ENCODE measurements around the gene HDX. TPM values are rescaled to one million over a fixed set of nuclear protein-coding genes. Genes with fewer than 3 reads are reported as not detected.

HDX gene
- total RNA-seq, 2 experiments from 2014 or later: 1.4 to 1.5 TPM

- no peaks in the 10 kb centered on the region for H3K27me3 Mint-ChIP-seq
- peaks cover 4% of the 10 kb centered on the region for H3K9me3 Mint-ChIP-seq (ENCODE audit: low read depth)
- H3K4me3 Mint-ChIP-seq: no peak overlapping the region
- H3K36me3 Mint-ChIP-seq: peaks cover 2% of the 10 kb centered on the region
- DNase-seq (no peak), ATAC-seq (no peak)
- CTCF ChIA-PET: no interaction called here
- H3K27ac Mint-ChIP-seq: no peak overlapping the region
- no peaks in the 10 kb centered on the region for H3K4me1 Mint-ChIP-seq
Measured at GRCh38 chrX:84441143-84441542, 61.1 kb downstream of the HDX start.

DNA sequence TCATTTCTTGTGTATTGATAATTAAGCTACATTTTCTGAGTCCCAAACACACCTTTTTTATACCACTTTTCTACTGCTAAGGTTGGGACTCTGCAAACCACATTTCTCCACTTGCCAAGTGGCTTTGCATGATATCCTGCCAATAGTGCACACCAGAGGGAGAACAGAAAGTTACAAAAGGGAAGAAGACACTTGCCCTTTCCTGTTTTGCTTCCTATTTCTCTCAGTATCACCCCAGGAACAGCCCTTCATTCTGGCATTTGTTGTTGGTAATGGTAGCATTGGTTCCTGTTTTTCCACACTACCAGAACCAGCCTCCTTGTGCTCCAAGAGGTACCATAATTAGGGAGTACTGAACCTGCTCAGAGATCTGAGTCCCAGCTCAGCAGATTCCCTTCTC, 87.1 kb downstream of the HDX start:
- ATAC-seq (no peak), DNase-seq (no peak)
- CTCF ChIA-PET: no interaction called here
- peaks cover 2% of the 10 kb centered on the region for H3K9me3 Mint-ChIP-seq (ENCODE audit: low read depth)
- no peaks in the 10 kb centered on the region for H3K4me1 Mint-ChIP-seq
- no peaks in the 10 kb centered on the region for H3K36me3 Mint-ChIP-seq
- H3K27ac Mint-ChIP-seq: no peak overlapping the region
- H3K4me3 Mint-ChIP-seq: no peak overlapping the region
- no peaks in the 10 kb centered on the region for H3K27me3 Mint-ChIP-seq

DNA sequence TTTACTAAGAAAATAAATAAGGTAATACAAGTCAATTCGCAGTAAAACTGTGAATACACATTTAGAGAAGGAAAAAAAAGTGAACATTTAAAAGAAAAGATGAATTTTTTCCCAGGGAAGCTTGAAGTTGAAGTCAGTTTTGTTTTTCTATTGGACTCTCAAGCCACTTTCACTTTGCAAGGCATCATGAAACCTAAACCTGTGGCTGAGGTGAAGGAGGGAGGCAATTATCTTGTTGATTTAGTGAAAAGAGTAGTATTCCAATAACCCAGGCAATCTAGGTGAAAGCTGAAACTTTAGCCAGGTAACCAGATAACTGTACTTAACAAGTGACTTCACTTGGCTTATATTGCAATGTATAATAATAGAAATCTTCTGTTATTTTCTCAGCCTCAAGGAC, 138.6 kb downstream of the HDX start:
- CTCF ChIA-PET: no interaction called here
- Mint-ChIP-seq H3K36me3 (no peaks in the 10 kb centered on the region), H3K27me3 (no peaks in the 10 kb centered on the region)

GRCh38 chrX:84363051-84363450, 139.2 kb downstream of the HDX start:
- Mint-ChIP-seq H3K27me3 (no peaks in the 10 kb centered on the region), H3K9me3 (ENCODE audit: low read depth) (no peaks in the 10 kb centered on the region), H3K36me3 (no peaks in the 10 kb centered on the region), H3K4me3 (no peak overlapping the region), H3K27ac (no peak overlapping the region), H3K4me1 (no peaks in the 10 kb centered on the region)
- ATAC-seq: no peak
- CTCF ChIA-PET: no interaction called here
- DNase-seq: no peak

More for the DNA sequence above, 138.6 kb downstream of the HDX start:
- Mint-ChIP-seq H3K4me1 (no peaks in the 10 kb centered on the region), H3K9me3 (ENCODE audit: low read depth) (no peaks in the 10 kb centered on the region), H3K27ac (no peak overlapping the region), H3K4me3 (no peak overlapping the region)
- ATAC-seq: no peak
- no peak for DNase-seq

DNA sequence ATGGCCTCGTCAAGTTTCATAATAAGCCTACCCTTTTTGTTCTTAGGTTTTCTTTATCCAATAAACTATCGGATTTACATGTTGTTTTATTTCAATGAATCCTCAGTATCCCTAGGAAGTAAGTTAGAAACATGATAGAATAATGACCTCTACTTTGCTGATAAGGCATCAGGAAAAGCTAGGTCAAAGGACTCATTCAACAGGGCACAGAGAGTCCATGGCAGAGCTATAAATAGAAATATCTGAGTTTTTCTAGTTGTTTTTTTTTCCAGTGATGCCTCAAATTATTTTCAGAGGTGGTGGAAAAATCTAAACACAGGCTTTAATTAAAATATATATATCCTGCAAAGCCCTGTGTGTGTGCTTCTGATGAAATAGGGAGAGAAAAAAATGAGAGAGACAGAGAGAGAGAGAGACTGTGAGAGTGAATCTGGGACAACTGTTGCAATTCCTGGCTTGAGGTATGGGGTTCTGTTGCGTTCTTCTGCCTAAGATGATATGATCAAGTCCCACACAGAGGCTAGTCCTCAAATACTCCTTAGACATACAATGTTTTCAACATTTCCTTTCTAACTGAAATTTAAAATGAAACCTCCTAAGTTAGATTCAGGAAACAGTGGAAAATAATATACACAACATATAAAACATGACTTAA, 139.9 kb downstream of the HDX start:
- no peak for ATAC-seq
- DNase-seq: no peak
- Mint-ChIP-seq H3K4me3 (no peak overlapping the region), H3K36me3 (no peaks in the 10 kb centered on the region), H3K27ac (no peak overlapping the region), H3K9me3 (ENCODE audit: low read depth) (no peaks in the 10 kb centered on the region), H3K4me1 (no peaks in the 10 kb centered on the region), H3K27me3 (no peaks in the 10 kb centered on the region)
- CTCF ChIA-PET: no interaction called here

DNA sequence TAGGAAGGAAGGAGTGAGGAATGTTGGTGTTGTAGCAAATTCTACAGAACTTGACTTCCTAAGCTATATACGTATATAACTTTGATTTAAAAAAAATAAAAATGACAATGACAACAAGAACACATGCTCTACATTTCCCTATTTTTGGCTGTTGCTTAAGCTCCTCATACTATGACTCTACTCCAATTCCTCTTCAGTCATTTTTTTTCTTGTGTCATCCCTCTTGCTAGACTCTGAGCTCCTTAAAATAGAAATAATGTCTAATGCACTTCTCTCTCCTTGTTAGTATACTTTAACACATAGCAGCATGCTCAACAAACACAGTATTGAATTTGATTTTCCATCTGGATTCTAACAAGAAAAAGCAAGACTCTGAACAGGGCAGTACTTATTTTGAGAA, 144.0 kb downstream of the HDX start:
- ATAC-seq (no peak), DNase-seq (no peak)
- Mint-ChIP-seq H3K9me3 (ENCODE audit: low read depth) (no peaks in the 10 kb centered on the region), H3K4me3 (no peak overlapping the region), H3K36me3 (no peaks in the 10 kb centered on the region), H3K27me3 (no peaks in the 10 kb centered on the region), H3K27ac (no peak overlapping the region), H3K4me1 (no peaks in the 10 kb centered on the region)
- CTCF ChIA-PET: no interaction called here

DNA sequence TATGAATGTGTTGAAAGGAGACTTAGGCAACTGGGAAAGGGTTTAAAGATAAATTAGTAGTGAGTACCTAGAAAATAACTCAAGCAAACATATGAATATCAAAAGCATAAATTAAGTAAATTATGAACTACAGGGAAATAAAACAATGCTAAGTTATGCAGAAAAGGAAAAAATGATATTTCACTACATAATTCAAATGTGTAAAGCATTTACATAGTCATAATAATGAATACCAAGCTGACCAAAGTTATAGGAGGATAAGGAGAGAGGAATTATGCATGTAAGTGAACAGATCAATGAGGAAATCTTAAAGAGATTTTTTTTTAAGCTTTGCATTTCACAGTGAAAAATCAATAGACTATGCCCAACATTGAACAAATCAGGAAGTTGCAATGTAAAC, 145.0 kb downstream of the HDX start:
- CTCF ChIA-PET: no interaction called here
- no peaks in the 10 kb centered on the region for H3K27me3 Mint-ChIP-seq
- no peak for DNase-seq
- H3K9me3 Mint-ChIP-seq (ENCODE audit: low read depth): no peaks in the 10 kb centered on the region
- ATAC-seq: no peak
- no peak overlapping the region for H3K27ac Mint-ChIP-seq
- no peak overlapping the region for H3K4me3 Mint-ChIP-seq
- H3K36me3 Mint-ChIP-seq: no peaks in the 10 kb centered on the region
- H3K4me1 Mint-ChIP-seq: no peaks in the 10 kb centered on the region

DNA sequence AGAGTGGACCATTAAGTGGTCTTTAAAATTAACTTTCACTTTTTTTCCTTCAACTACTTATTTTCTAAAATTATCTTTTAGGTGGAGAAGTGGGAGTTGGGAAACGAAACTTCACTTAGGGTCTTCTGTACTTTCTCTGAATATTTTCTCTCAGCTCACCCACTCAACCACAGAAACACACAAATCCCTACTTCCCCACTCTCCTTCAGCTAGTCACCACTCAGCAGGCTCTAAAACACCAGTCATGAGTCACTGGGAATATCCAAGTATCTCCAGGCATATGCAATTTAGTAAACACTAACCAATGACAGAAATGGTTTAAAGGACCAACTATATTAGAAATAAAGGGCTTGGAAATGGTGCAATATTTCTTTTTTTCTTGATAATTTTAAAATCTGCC, 161.3 kb downstream of the HDX start:
- no peaks in the 10 kb centered on the region for H3K4me1 Mint-ChIP-seq
- no peak for ATAC-seq
- no peak overlapping the region for H3K27ac Mint-ChIP-seq
- no peaks in the 10 kb centered on the region for H3K27me3 Mint-ChIP-seq
- DNase-seq: no peak
- H3K36me3 Mint-ChIP-seq: no peaks in the 10 kb centered on the region
- H3K9me3 Mint-ChIP-seq (ENCODE audit: low read depth): no peaks in the 10 kb centered on the region
- H3K4me3 Mint-ChIP-seq: no peak overlapping the region
- CTCF ChIA-PET: no interaction called here

- Mint-ChIP-seq H3K27me3 (no peaks in the 10 kb centered on the region), H3K27ac (no peak overlapping the region), H3K4me1 (no peaks in the 10 kb centered on the region), H3K36me3 (no peaks in the 10 kb centered on the region), H3K9me3 (ENCODE audit: low read depth) (no peaks in the 10 kb centered on the region), H3K4me3 (no peak overlapping the region)
- no peak for ATAC-seq
- CTCF ChIA-PET: no interaction called here
- no peak for DNase-seq
Measured at GRCh38 chrX:84339507-84340364, 162.5 kb downstream of the HDX start.

GRCh38 chrX:84336646-84337045, 165.6 kb downstream of the HDX start:
- Mint-ChIP-seq H3K4me1 (no peaks in the 10 kb centered on the region), H3K27ac (no peak overlapping the region), H3K36me3 (no peaks in the 10 kb centered on the region), H3K9me3 (ENCODE audit: low read depth) (no peaks in the 10 kb centered on the region), H3K4me3 (no peak overlapping the region), H3K27me3 (no peaks in the 10 kb centered on the region)
- DNase-seq (no peak), ATAC-seq (no peak)
- CTCF ChIA-PET: no interaction called here

DNA sequence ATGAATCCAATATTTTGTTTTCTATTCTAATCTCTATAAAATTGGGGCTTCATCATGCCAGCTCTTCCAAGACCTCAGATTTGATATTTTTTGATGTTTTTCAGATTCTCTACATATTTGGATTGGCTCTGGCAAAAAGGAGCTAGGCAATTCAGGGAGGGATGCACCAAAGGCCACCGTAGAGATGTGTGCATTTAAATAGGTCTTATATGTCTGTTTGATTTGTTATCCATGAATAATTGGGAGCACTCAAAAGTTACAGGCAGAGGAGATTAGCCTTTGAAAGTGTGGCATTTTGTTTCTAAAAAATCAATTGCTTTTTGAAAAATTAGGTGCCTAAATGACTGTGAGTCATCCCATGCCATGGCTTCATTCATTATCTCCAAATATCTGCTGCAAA, 167.1 kb downstream of the HDX start:
- Mint-ChIP-seq H3K27ac (no peak overlapping the region), H3K9me3 (ENCODE audit: low read depth) (no peaks in the 10 kb centered on the region), H3K36me3 (no peaks in the 10 kb centered on the region), H3K4me3 (no peak overlapping the region), H3K4me1 (no peaks in the 10 kb centered on the region), H3K27me3 (no peaks in the 10 kb centered on the region)
- DNase-seq (no peak), ATAC-seq (no peak)
- CTCF ChIA-PET: no interaction called here

- no peak for DNase-seq
- H3K4me3 Mint-ChIP-seq: no peak overlapping the region
- H3K4me1 Mint-ChIP-seq: no peaks in the 10 kb centered on the region
- no peaks in the 10 kb centered on the region for H3K36me3 Mint-ChIP-seq
- CTCF ChIA-PET: no interaction called here
- no peak for ATAC-seq
- no peaks in the 10 kb centered on the region for H3K27me3 Mint-ChIP-seq
- no peak overlapping the region for H3K27ac Mint-ChIP-seq
- H3K9me3 Mint-ChIP-seq (ENCODE audit: low read depth): peaks cover 2% of the 10 kb centered on the region
Measured at GRCh38 chrX:84322083-84322827, 180.0 kb downstream of the HDX start.

DNA sequence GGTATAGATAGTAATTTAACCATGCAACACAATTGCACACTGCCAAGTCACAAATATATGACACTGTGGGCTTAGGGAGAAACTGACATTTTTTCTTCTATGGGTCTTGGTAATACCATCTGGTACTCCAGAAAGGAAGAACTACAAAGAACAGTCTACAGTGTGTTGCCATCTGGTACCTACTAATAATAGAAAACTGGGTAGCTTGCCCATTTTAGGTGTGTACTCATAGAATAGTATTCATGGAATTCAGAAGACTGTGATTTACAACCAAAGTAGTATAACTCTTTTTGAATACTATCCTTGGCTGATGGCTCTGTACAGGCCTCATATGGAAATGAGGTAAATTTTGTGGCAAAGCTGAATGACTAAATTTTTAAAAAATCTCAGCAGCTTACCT, 181.6 kb downstream of the HDX start:
- Mint-ChIP-seq H3K36me3 (no peaks in the 10 kb centered on the region), H3K4me1 (no peaks in the 10 kb centered on the region), H3K9me3 (ENCODE audit: low read depth) (peaks cover 2% of the 10 kb centered on the region), H3K27ac (no peak overlapping the region), H3K4me3 (no peak overlapping the region), H3K27me3 (no peaks in the 10 kb centered on the region)
- CTCF ChIA-PET: no interaction called here
- no peak for ATAC-seq
- DNase-seq: no peak

DNA sequence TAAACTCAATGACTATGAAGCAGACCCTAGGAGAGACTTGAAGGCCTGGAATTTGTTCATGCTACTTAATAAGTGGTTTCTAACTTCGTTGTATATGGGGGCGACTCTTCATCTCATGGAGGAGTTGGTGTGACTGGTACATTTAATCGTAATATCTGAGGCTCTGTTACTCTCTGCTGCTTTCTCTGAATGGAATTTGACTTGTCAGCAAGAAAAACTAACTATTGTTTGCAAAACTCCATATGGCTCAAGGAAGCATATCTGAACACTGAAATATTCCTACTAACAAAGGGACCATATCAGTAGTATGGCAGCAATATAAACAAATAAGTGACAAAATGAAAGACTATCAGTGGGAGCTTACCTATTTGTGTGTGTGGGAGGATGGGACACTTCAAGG, 182.2 kb downstream of the HDX start:
- no peaks in the 10 kb centered on the region for H3K4me1 Mint-ChIP-seq
- H3K36me3 Mint-ChIP-seq: no peaks in the 10 kb centered on the region
- no peak overlapping the region for H3K4me3 Mint-ChIP-seq

More for the DNA sequence above, 182.2 kb downstream of the HDX start:
- Mint-ChIP-seq H3K9me3 (ENCODE audit: low read depth) (peaks cover 2% of the 10 kb centered on the region), H3K27ac (no peak overlapping the region), H3K27me3 (no peaks in the 10 kb centered on the region)
- ATAC-seq (no peak), DNase-seq (no peak)
- CTCF ChIA-PET: no interaction called here

Measured in activated CD8-positive, alpha-beta memory T cell treated with anti-CD3 and anti-CD28 coated beads, Interleukin-2, amount 10 ng/mL, durations not matched to agents 7 days and 5 days (primary cell).